NCI-H2081 treated with DMSO at 0.1 percent for 48 hours (cell line): ENCODE data around the gene SCAND1.
A peak's percentile ranks its signal among the peaks of the same experiment; 100 is the strongest.
"Not testable (repeated sequence)": the region's sequence is repeated elsewhere in the genome, so short reads cannot be mapped to it uniquely, and the experiment has no call there.

ENCODE experiments used
- DNase-seq: peaks from one replicate; lab custom pipeline; 2025; lab: John Stamatoyannopoulos, UW

SCAND1 gene

DNA sequence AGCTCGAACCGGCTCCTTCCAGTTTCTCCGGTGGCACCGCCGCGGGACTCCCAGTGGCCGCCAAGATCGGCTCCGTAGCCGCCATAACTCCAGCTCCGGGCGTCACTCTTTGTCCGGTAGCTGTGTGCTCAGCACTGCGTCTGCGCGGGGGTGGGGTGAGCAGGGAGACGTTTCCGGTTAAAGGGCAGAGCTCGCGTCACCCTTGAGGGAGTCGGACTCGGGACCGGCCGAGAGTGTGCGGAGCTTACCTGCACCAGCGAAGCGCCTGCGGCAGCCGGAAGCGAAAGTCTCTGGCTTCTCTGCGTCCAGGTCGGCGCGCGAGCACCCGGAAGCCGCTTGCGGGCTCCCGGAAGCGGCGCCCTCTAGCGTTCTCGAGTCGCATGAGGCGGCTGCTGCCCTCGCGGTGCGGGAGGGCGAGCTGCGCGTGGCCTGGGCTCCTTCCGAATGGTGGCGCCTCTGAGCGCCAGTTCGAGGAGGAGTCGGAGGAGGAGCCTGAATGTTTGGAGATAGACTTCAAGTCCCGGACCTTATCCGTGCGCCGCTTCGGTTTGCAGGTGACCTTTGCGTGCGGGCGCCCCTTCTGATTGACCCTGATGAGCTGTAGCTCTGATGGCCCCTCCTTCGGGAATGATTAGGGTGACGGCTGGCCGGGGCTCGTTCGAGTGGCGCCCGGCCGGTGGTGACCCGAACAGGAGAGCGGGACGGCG lies at the start of gene SCAND1:
TSS of gene SCAND1 (minus strand) at position 303 of the 707 bp plus-strand sequence. CDS start at position 85, 218 bp downstream.
- peak; percentile 87 for DNase-seq

DNA sequence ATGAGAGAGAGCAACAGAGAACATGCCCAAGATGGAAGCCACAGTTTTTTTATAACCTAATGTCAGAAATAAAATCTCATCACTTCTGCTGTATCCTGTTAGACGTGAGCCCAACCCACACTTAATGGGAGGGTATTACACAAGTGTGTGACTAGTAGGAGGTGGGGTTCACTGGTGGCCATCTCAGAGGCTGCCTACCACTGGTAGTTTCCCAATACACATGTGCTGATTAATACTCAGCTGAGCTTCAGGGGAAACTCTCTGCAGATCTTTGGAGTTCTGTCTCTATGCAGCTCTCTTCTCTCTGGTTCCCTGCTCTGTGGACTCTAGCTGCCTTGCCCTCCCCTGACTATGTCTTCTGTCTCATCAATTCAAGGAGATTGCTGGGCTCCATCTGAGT lies 49.7 kb upstream of the SCAND1 start:
- no peak for DNase-seq

DNA sequence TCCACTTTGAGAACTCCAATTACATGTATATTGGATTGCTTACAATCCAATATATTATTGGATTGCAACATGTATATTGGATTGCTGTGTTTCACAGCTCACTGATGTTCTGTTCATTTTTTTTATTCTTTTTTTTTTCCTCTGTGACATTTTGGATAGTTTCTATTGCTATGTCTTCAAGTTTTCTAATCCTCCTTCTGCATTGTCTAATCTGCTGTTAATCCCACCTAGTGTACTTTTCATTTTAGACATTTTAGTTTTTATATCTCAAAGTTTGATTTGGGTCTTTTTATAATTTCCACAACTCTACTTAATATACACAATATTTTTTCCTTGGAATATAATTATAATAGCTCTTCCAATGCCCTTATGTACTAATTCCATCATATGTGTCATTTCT lies 48.6 kb upstream of the SCAND1 start:
- DNase-seq = no peak

DNA sequence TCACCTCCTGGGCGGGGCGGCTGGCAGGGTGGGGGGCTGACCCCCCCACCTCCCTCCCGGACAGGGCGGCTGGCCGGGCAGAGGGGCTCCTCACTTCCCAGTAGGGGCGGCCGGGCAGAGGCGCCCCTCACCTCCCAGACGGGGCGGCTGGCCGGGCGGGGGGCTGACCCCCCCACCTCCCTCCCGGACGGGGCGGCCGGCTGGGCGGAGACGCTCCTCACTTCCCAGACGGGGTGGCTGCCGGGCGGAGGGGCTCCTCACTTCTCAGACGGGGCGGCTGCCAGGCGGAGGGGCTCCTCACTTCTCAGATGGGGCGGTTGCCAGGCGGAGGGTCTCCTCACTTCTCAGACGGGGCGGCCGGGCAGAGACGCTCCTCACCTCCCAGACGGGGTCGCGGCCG lies 47.0 kb upstream of the SCAND1 start:
- not testable (repeated sequence) for DNase-seq

DNA sequence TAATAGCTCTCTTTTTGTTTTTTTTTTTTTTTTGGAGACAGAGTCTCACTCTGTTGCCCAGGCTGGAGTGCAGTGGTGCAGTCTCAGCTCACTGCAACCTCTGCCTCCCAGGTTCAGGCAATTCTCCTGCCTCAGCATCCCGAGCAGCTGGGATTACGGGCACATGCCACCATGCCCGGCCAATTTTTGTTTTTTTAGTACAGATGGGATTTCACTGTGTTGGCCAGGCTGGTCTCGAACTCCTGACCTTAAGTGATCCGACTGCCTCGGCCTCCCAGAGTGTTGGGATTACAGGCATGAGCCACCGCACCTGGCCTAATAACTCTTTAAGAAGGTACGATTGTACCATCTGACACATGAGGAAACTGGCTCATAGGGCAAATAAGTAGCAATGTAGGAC lies 42.2 kb upstream of the SCAND1 start:
- not testable (repeated sequence) for DNase-seq

DNA sequence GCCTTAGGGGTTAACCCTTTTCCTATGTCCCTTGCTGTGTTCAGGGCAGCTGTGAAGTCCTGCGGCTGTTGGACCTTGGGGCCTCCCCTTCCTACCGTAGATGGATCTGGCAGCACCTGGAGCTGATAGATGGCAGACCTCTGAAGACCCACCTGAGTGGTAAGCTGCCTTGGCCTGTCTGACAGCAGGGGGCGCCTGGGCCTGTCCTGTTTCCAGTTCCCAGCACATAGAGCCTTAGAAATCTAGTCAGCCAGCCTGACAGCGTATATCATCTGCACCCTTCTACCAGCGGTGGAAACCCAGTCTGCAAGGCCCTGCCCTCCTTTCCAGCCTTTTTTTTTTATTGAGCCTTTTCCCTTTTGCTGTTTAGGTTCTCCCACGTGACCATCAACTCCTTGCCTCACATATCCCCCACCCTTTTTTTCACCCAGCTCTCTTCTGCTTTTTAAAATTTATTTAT lies 40.7 kb upstream of the SCAND1 start:
- DNase-seq = peak; percentile 49

DNA sequence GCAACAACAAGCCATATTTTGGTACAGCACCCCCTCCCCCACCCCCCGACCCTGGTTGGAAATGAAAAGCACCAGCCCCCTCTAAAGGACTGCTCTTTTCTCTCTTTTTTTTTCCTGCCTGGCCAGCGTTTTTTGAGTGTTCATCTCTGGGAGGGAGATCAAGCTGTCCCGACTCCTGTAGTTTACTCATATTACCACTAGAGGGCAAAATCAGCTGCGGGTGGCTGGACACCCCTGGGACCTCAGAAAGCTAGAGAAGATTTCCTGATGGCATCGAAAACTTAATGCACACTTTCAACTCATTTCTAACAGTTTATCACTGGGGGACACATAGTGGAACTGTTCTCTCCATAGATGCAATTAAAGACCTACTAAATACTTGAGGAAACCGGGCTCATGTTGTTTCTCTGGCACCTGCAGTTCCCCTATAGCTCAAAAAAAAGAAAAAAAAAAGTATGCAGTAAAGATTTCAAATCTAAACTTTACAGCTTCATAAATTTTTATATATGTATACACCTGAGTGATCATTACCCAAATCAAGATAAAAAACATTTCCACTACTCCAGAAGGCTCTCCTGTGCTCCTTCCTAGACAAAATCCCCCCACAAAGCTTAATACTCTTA lies 38.5 kb upstream of the SCAND1 start:
- peak; percentile 45 for DNase-seq

DNA sequence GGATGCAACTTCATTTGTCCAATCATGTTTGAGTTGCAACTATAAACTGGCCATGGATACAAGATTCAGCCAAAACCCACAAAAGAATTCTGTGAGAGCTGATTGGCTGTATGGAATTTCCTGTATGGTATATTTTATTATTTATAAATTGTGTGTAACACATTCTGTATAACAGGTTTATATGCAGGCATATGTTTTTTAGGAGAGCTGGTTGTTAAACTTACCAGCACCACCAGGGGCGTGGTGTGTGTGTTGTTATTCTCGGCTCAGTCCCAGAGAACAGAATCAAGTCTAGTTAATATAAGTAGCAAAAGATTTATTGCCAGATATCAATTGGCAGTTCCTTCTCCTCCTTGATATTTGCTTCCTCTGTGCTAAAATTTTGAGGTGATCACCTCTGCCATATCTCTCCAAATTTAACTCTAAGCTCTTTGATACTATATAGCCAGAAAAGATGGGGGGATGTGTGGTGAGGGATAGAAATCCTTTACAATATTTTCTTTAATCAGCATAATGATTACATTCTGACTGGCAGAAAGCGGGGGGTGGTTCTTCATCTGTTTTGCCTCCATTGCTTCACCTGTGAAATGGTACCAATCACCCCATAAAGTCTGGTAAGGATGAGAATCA lies 37.0 kb upstream of the SCAND1 start:
- no peak for DNase-seq

DNA sequence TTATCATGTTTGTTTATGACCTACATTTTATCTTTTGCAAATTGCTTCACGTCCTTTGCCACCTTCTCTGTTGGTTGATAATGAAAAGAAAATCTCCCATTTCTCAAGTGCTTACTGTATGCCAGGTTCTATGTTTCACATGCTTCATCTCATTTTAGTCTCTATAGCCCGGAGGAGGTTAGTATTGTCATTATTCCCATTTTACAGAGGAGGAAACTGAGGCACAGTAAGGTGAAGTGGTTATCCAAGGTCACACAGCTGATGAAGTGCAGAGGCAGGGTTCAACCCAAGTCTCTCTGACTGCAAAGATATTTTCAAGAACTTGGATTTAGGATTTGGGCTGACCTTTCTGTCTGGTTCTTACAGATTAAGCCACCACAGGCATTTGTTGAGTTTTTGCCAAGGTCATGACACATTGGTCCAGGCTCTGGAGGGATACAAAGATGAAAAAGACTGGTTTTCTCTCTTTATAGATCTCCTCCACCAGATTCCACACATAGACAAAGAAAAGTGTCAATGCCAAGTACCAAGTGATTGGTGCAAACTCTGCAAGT lies 34.7 kb upstream of the SCAND1 start:
- no peak for DNase-seq

DNA sequence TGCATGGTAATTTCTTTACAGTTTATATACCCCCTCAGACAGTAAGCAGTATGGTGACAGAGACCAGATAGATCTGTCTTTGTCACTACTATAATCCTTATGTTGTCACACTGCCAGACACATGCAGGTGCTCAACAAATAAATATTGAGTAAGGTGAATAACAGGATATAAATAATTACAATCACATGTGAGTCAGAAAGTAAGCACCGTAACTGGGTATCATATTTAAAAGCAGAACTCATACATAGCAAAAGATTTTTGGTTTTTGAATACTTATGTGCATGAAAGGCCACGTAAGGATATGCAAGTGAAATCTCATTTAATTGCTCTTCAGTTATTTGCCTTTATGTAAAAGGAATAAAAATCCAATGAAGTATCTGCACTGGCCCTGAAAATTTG lies 31.5 kb upstream of the SCAND1 start:
- no peak for DNase-seq

DNA sequence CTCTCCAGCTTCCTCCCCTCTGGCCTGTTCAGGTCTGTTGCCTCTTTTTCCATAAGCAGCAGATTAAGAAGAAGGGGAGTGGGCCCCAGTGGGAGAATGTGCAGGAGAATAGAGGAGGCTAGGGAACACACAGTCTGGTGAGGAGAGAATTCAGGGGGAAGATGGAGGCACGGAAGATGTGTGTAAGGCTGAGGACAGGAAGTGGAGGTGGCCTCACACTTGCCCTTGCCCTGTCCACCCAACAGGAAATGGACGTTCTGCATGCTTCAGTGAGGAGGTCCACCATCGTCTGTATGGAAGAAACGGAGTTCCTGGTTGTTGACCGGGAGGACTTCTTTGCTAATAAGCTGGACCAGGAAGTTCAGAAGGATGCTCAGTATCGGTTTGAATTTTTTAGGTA lies 30.1 kb upstream of the SCAND1 start:
- no peak for DNase-seq

DNA sequence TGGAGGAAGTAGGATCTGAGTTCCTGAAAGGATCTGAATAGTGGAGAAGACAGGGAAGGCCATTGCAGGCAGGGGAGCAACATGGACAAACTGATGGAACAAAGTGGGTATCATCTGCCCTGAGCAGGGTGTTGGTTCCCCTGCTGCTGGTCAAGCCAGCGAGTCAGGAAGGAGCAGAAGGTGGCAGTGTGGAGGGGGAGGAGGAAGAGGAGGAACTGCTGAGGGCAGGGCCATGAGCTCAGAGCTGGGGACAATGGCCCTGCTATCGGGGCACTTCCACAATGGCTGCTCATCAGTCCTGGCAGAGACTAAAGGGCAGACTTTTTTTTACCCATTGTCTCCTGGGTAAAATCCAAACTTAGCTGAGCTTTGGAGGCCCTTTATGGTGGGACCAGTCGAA lies 27.7 kb upstream of the SCAND1 start:
- no peak for DNase-seq

DNA sequence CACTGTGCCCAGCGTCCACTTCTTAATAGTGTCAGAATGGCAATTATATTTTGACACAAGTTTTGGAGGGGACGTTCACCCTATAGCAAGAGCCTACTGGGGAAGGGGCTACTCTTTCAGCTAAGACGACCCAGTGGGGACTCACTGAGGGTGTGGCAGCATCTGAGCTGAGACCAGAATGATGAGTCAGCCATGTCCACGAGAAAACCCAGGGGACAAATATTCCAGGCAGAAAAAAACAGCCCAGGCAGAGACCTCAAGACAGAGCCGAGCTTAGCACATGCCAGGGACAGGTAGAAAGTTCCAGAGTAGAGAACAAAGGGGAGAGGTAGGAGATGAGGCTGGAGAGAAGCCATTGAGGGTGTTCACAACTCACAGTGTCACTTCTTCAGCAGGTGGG lies 25.2 kb upstream of the SCAND1 start:
- no peak for DNase-seq

DNA sequence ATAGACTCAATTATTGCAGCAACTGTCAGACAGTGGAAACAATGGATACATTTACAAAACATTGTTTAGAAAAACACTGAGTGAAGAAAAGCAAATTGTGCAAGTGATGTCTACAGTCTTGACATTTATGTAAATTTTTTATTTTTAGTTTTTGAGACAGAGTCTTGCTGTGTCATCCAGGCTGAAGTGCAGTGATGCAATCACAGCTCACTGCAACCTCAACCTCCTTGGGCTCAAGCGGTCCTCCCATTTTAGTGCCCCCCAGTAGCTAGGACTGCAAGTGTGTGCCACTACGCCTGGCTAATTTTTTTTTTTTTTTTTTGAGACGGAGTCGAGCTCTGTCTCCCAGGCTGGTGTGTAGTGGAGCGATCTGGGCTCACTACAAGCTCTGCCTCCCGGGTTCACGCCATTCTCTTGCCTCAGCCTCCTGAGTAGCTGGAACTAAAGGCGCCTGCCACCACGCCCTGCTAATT lies 23.8 kb upstream of the SCAND1 start:
- DNase-seq = no peak

DNA sequence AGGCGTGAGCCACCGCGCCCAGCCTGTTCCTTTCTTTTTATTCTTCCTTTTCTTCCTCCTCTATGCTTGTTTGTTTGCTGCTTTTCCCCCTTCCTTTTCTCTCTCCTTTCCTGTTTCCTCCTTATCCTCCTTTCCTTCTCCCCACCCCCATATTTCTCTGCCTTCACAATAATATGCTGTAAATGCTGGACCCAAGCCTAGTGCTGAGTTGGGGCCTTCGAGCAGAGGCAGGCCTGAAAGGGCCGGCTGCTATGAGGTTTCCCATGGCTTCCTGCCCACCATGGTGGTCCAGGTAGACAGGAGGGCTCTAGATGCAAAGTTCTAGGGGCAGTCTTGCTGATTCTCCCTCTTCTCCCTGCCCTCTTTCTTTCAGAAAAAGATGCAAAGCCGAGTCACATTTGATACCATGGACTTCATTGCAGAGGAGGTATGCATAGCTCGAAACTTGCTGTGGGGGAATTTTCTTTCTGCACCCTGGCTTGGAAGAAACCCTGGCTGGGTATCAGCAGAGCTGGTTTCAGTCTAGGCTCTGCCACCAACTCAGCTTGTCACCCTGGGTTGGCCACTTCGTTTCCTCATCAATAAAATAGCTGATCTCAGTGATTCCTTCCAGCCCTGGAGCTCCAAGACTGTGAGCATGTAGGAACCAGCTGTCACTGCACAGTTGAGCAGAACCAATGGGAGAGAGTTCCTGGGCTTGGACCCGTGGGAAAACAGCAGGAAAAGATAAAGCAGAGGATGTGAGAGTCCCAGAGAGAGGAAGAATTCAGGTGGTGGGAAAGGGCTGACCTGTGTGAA lies 21.5 kb upstream of the SCAND1 start:
- no peak for DNase-seq

DNA sequence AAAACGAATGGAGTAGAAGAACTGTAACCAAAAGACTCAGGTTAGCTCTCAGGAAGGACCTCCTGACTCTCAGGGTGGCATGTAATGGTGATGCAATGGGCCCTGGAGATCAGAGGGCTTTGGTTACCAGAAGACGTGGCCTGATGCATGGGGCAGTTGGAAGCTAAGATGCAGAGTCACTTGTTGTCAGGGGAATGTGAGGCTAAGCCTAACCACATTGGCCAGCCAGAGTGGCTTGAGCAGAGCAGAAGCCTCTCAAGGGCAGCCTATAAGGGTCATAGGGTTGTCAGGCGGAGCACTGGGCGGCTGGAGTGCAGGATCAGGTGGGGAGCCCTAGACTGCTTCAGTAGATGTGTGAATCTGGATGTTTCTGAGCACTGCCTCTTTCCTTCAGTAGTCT lies 20.0 kb upstream of the SCAND1 start:
- no peak for DNase-seq

DNA sequence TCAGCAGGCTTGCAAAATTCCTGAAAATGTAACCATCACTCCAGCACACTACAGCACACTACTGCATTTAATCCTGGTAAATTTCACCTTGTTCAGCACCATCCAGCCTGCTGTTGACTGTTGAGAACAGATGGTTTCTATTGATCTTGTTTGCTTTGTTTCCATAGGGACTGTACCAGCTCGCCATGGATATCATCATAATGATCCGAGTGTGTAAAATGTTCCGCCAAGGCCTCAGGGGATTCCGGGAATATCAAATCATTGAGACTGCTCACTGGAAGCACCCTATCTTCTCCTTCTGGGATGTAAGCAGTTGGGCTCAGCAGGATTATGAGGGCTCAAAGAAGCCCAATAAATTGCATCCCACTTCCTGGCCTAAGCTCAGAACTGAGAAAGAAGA lies 18.2 kb upstream of the SCAND1 start:
- no peak for DNase-seq

DNA sequence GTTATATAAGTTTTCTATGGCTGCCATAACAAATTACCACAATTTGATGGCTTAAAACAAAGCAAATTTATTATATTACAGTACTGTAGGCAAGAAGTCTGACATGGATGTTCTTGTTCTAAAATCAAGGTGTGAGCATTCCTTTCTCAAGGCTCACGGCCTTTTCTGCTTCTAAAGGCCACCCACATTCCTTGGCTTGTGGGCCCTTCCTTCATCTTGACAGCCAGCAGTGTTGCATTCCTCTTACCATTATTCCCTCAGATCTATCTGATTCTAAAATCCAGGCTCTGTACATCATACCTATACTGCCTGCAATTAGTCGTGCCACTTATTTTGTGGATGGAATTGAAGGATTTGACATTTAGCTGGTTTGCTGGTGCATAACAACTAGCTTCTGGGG lies 17.7 kb upstream of the SCAND1 start:
- DNase-seq = no peak

DNA sequence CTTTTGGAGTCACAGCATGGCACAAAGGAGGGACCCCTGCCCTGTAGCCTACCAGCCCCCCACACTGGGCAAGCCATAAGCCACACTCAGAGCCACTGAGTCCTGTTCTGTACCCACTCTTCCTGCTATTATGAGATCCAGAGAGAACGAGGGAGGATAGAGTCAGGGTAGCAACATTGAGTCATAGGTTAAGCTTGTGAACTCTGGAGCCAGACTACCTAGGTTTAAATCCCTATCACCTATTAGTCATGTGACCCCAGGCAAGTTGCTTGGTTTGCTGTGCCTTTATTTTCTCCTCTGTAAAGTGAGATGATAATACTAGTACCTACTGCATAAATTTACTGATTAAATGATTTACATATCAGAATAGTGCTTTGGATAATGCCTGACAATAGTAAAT lies 14.6 kb upstream of the SCAND1 start:
- DNase-seq = no peak

DNA sequence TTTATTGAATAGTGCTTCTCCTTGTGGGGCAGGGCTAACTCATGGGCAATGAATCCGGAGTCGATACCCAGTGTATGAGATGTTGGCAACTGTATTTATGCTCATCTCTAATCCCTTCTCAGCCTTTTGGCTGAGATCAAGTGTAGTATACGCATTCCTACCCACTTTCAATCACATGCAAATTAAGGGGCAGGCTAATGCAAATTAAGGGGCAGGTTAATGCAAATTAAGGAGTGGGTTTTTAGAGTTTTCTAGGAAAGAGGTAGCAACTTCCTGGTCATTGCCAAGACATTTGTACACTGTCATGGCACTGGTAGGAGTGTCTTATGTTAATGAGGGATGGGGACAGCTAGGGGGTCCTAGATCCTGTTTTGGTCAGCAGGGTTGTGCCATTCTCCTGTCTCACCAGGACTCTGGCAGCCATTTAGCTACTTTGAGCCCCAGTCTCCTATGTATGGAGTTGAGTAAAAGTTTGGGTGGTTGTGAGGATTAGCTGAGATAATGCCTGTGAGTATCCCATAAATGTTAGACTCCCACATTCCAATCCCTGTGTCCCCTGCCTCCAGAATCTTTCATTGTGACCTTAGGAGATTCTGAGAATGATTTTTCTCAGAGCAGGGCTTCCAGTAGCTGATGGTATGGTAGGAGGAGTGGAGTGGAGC lies 13.8 kb upstream of the SCAND1 start, which contains the start of gene CNBD2:
TSS of gene CNBD2 (plus strand) at position 612 of the 662 bp plus-strand sequence. CDS start 173 bp downstream, outside the sequence.
- DNase-seq = no peak

DNA sequence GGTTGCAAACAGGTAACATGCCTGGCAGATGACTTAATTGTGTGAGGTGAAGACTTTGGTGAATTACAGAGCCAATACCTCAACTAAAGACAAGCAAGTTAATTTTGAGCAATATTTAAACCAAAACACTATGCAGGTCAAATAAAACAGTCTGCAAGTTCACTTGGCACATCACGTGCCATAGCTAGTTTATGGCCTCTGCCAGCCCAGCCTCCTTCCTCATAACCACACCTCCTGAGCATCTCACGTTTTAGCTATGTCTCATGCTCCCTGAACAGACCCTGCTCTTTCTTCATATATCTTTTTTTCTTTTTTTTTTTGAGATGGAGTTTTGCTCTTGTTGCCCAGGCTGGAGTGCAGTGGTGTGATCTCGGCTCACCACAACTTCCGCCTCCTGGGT lies 9.6 kb upstream of the SCAND1 start:
- DNase-seq = no peak
